Panc1 (cell line): ENCODE data around the gene LIPC. TPM values are rescaled to one million over a fixed set of nuclear protein-coding genes. Genes with fewer than 3 reads are reported as not detected.

Source experiments
- ATAC-seq: fragments of 200-7000 bp; cut with Tn5 transposase; 2 replicates; pipeline ENCODE4 v1.9.1; 2020; ENCODE audit warnings: mild to moderate bottlenecking, moderate library complexity
- BruUV-seq: library from RNA; stranded (reverse); fragments of 400-500 nt; replicated peaks from 2 replicates; lab custom pipeline; 2021; lab: Mats Ljungman, UMichigan
- CTCF ChIA-PET: fragments of 300-600 bp; sonication (Branson Sonifier 250); formaldehyde crosslinking; loops from one replicate; lab custom pipeline; 2022; ENCODE audit warnings: antibody characterized with exemption; lab: Charles Lee
- POLR2A ChIA-PET: fragments of 300-600 bp; sonication (Branson Sonifier 250); formaldehyde crosslinking; loops from one replicate; lab custom pipeline; 2022; ENCODE audit warnings: antibody characterized with exemption; lab: Charles Lee
- DNase-seq: peaks from one replicate; pipeline ENCODE4 v3.0.0-alpha.2; 2010; ENCODE audit warnings: low read depth, low spot score
- H3K27ac ChIP-seq: 2 replicates; pipeline ENCODE4 v1.5.1; 2011; ENCODE audit warnings: mild to moderate bottlenecking, low read length, inconsistent platforms
- H3K27me3 ChIP-seq: fragments of 200-500 bp; sonication (Bioruptor generic); 2 replicates; pipeline ENCODE4 v1.6.0; 2014; ENCODE audit warnings: low read length, inconsistent platforms; ENCODE audit not compliant: control insufficient read depth, insufficient read depth
- H3K36me3 ChIP-seq: fragments of 200-500 bp; sonication (Bioruptor generic); 2 replicates; pipeline ENCODE4 v1.5.1; 2014; ENCODE audit warnings: inconsistent platforms, mild to moderate bottlenecking, low read length, moderate library complexity; ENCODE audit not compliant: control insufficient read depth, insufficient read depth
- H3K4me1 ChIP-seq: 2 replicates; pipeline ENCODE4 v1.5.1; 2011; ENCODE audit warnings: inconsistent platforms, mild to moderate bottlenecking, low read length, moderate library complexity; ENCODE audit not compliant: control insufficient read depth, insufficient read depth
- H3K4me3 ChIP-seq, 2 experiments: 2 replicates each; pipeline ENCODE4 v1.5.1; 2011 to 2012; ENCODE audit warnings: low read depth in 2 of 2, low read length in 2 of 2, mild to moderate bottlenecking in 2 of 2, inconsistent platforms in 1 of 2, moderate library complexity in 1 of 2
- H3K9me3 ChIP-seq: fragments of 200-500 bp; sonication (Bioruptor generic); 2 replicates; pipeline ENCODE4 v1.5.1; 2014; ENCODE audit warnings: low read depth, mild to moderate bottlenecking, inconsistent platforms, low read length, moderate library complexity; ENCODE audit not compliant: control insufficient read depth, insufficient read depth
- CTCF ChIP-seq: fragments of 450-650 bp; IDR thresholded peaks from 2 replicates; pipeline ENCODE4 v1.5.1; 2017; ENCODE audit warnings: mild to moderate bottlenecking
- POLR2AphosphoS5 ChIP-seq: IDR thresholded peaks from 2 replicates; pipeline ENCODE4 v1.6.1; 2012; ENCODE audit warnings: mild to moderate bottlenecking, low read depth, low read length, moderate library complexity
- REST ChIP-seq, 2 experiments: IDR thresholded peaks; 2 replicates each; pipeline ENCODE4 v1.6.1; 2011 to 2012; ENCODE audit warnings: low read depth in 2 of 2, control low read depth in 1 of 2, low read length in 1 of 2, mild to moderate bottlenecking in 1 of 2, moderate library complexity in 1 of 2; ENCODE audit not compliant: insufficient read depth in 1 of 2
- SIN3A ChIP-seq: IDR thresholded peaks from 2 replicates; pipeline ENCODE4 v1.6.1; 2012; ENCODE audit warnings: low read depth, mild to moderate bottlenecking, low read length, moderate library complexity, borderline replicate concordance; ENCODE audit not compliant: insufficient read depth
- TCF7L2 ChIP-seq: IDR thresholded peaks from 2 replicates; pipeline ENCODE4 v1.6.1; 2011; ENCODE audit warnings: mild to moderate bottlenecking, low read depth, low read length, inconsistent platforms
- in situ Hi-C: cut with HindIII; loops from 2 replicates; pipeline ENCODE4 v1.10.0; 2016; ENCODE audit warnings: low sequenced_read_pairs, low pct_unique_long_range_greater_than_20kb
- intact Hi-C: fragments of 100-400 bp; cut with micrococcal nuclease; formaldehyde crosslinking; loops from one replicate; pipeline ENCODE4 v1.10.0; 2022; ENCODE audit not compliant: unreplicated experiment
- total RNA-seq: library from RNA; stranded (reverse); gene quantifications from one replicate; pipeline ENCODE4 v1.2.1, GENCODE V29; 2021; ENCODE audit not compliant: unreplicated experiment

Gene LIPC
- total RNA-seq, 1 experiment from 2014 or later, result not detected

- Histone ChIP-seq H3K9me3 (no peaks in the 10 kb centered on the region), H3K4me1 (no peaks in the 10 kb centered on the region), H3K27me3 (no peaks in the 10 kb centered on the region; the same call in 1 of the 2 replicates), H3K27ac (no peak overlapping the region), H3K4me3 (no peak overlapping the region), H3K36me3 (no peaks in the 10 kb centered on the region)
- intact Hi-C loops, result no loop called here
- no peak for ATAC-seq
- DNase-seq, result no peak
- ChIA-PET CTCF (no interaction called here), POLR2A (no interaction called here)
- TF ChIP-seq POLR2AphosphoS5 (no peak), TCF7L2 (no peak), CTCF (no peak), SIN3A (no peak), REST (IDR thresholded peaks at IDR 0.05; ENCODE audit: insufficient read depth in 1 of 2, low read depth in 2 of 2, low read length in 1 of 2) (no peak)
- no TSS peak for BruUV-seq
- in situ Hi-C loops, result no loop called here
Measured at GRCh38 chr15:58535337-58535736, 103.5 kb downstream of the LIPC start.

GRCh38 chr15:58535894-58536293 lies 104.1 kb downstream of the LIPC start:
- CTCF ChIA-PET, result no interaction called here
- Histone ChIP-seq H3K4me3 (no peak overlapping the region), H3K27ac (no peak overlapping the region), H3K36me3 (no peaks in the 10 kb centered on the region), H3K4me1 (no peaks in the 10 kb centered on the region), H3K27me3 (no peaks in the 10 kb centered on the region; the same call in 1 of the 2 replicates), H3K9me3 (no peaks in the 10 kb centered on the region)
- BruUV-seq, result no TSS peak
- POLR2A ChIA-PET, result no interaction called here
- intact Hi-C loops, result no loop called here
- in situ Hi-C loops, result no loop called here
- ATAC-seq (no peak), DNase-seq (no peak)
- no peak for TF ChIP-seq REST (IDR thresholded peaks at IDR 0.05; ENCODE audit: insufficient read depth in 1 of 2, low read depth in 2 of 2, low read length in 1 of 2)
- TF ChIP-seq CTCF, result no peak
- no peak for TF ChIP-seq SIN3A
- no peak for TF ChIP-seq POLR2AphosphoS5
- TF ChIP-seq TCF7L2, result no peak
